ENCODE results near the gene COL27A1. TPM values are rescaled to one million over a fixed set of nuclear protein-coding genes. Genes with fewer than 3 reads are reported as not detected.

The COL27A1 gene
- total RNA-seq, 1 donor from 2014 or later, result 13.0 TPM

- intact Hi-C loops (cut with DNase I), result no loop called here
- no peaks in the 10 kb centered on the region for H3K9me3 ChIP-seq
- H3K4me1 ChIP-seq, result peaks cover 30% of the 10 kb centered on the region
- no peak for TF ChIP-seq CTCF (IDR thresholded peaks at IDR 0.05)
- H3K36me3 ChIP-seq, result no peaks in the 10 kb centered on the region
- H3K4me3 ChIP-seq, result no peak overlapping the region
- no peak overlapping the region for H3K27ac ChIP-seq
- H3K27me3 ChIP-seq (ENCODE audit: low read depth), result no peaks in the 10 kb centered on the region
- no peak for ATAC-seq
- DNase-seq, result no peak
Observed at GRCh38 chr9:114141553-114142402, 13.6 kb upstream of the COL27A1 start.

- no peak for DNase-seq
- H3K4me3 ChIP-seq, result no peak overlapping the region
- no peaks in the 10 kb centered on the region for H3K9me3 ChIP-seq
- H3K27me3 ChIP-seq (ENCODE audit: low read depth), result no peaks in the 10 kb centered on the region
- no peak for TF ChIP-seq CTCF (IDR thresholded peaks at IDR 0.05)
- intact Hi-C loops (cut with DNase I), result no loop called here
- ATAC-seq, result no peak
- no peak overlapping the region for H3K27ac ChIP-seq
- H3K36me3 ChIP-seq, result no peaks in the 10 kb centered on the region
- peaks cover 30% of the 10 kb centered on the region for H3K4me1 ChIP-seq
Observed at GRCh38 chr9:114143234-114143633, 12.1 kb upstream of the COL27A1 start.

GRCh38 chr9:114146735-114147134 lies 8.6 kb upstream of the COL27A1 start:
- Histone ChIP-seq H3K9me3 (no peaks in the 10 kb centered on the region), H3K4me1 (peaks cover 5% of the 10 kb centered on the region), H3K4me3 (no peak overlapping the region), H3K36me3 (no peaks in the 10 kb centered on the region), H3K27me3 (ENCODE audit: low read depth) (no peaks in the 10 kb centered on the region), H3K27ac (no peak overlapping the region)
- intact Hi-C loops (cut with DNase I), result no loop called here
- no peak for TF ChIP-seq CTCF (IDR thresholded peaks at IDR 0.05)
- no peak for ATAC-seq
- DNase-seq, result no peak

- Histone ChIP-seq H3K4me1 (peaks cover 7% of the 10 kb centered on the region), H3K27ac (no peak overlapping the region), H3K27me3 (ENCODE audit: low read depth) (peaks cover 21% of the 10 kb centered on the region), H3K9me3 (no peaks in the 10 kb centered on the region), H3K4me3 (no peak overlapping the region), H3K36me3 (no peaks in the 10 kb centered on the region)
- no peak for TF ChIP-seq CTCF (IDR thresholded peaks at IDR 0.05)
- no peak for ATAC-seq
- no peak for DNase-seq
- intact Hi-C loops (cut with DNase I), result no loop called here
Observed at GRCh38 chr9:114149181-114149580, 6.2 kb upstream of the COL27A1 start.

GRCh38 chr9:114149765-114150340 lies 5.5 kb upstream of the COL27A1 start:
- peaks cover 14% of the 10 kb centered on the region for H3K4me1 ChIP-seq
- H3K27ac ChIP-seq, result no peak overlapping the region
- no peaks in the 10 kb centered on the region for H3K9me3 ChIP-seq
- ATAC-seq (no peak), DNase-seq (no peak)
- H3K36me3 ChIP-seq, result no peaks in the 10 kb centered on the region
- peaks cover 28% of the 10 kb centered on the region for H3K27me3 ChIP-seq (ENCODE audit: low read depth)
- H3K4me3 ChIP-seq, result no peak overlapping the region
- no peak for TF ChIP-seq CTCF (IDR thresholded peaks at IDR 0.05)
- intact Hi-C loops (cut with DNase I), result no loop called here
